ENCODE measurements around the gene APP.
"Not testable (repeated sequence)": the region's sequence is repeated elsewhere in the genome, so short reads cannot be mapped to it uniquely, and the experiment has no call there.

Gene APP

GRCh38 chr21:26096494-26097371 is 73.8 kb downstream of the APP start:
- no peak for DNase-seq

GRCh38 chr21:26095131-26095530 is 75.4 kb downstream of the APP start:
- DNase-seq, result no peak

GRCh38 chr21:26093122-26093521 is 77.4 kb downstream of the APP start:
- DNase-seq, result no peak

GRCh38 chr21:26091480-26092018 is 79.0 kb downstream of the APP start:
- DNase-seq, result no peak

GRCh38 chr21:26089730-26090129 is 80.8 kb downstream of the APP start:
- no peak for DNase-seq

- DNase-seq, result no peak
Measured at GRCh38 chr21:26087223-26087918, 83.2 kb downstream of the APP start.

- DNase-seq, result no peak
Measured at GRCh38 chr21:26085882-26086281, 84.7 kb downstream of the APP start.

GRCh38 chr21:26085127-26085526 is 85.4 kb downstream of the APP start:
- no peak for DNase-seq

- no peak for DNase-seq
Measured at GRCh38 chr21:26082549-26082948, 88.0 kb downstream of the APP start.

GRCh38 chr21:26081175-26081760 is 89.3 kb downstream of the APP start:
- DNase-seq, result not testable (repeated sequence)

- DNase-seq, result no peak
Measured at GRCh38 chr21:26080211-26080610, 90.4 kb downstream of the APP start.

- no peak for DNase-seq
Measured at GRCh38 chr21:26079366-26079765, 91.2 kb downstream of the APP start.

GRCh38 chr21:26077521-26077920 is 93.0 kb downstream of the APP start:
- no peak for DNase-seq

- DNase-seq, result no peak
Measured at GRCh38 chr21:26072666-26073615, 97.6 kb downstream of the APP start.

GRCh38 chr21:26070822-26071425 is 99.6 kb downstream of the APP start:
- peak; percentile 2 to 7 for DNase-seq

- DNase-seq, result no peak
Measured at GRCh38 chr21:26070121-26070520, 100.4 kb downstream of the APP start.

- DNase-seq, result no peak
Measured at GRCh38 chr21:26068776-26069175, 101.8 kb downstream of the APP start.

GRCh38 chr21:26067836-26068594 is 102.6 kb downstream of the APP start:
- DNase-seq, result no peak

- no peak for DNase-seq
Measured at GRCh38 chr21:26064506-26064905, 106.1 kb downstream of the APP start.

GRCh38 chr21:26061437-26061836 is 109.1 kb downstream of the APP start:
- DNase-seq, result no peak

Measured in stimulated activated CD4-positive, alpha-beta T cell treated with anti-CD3 and anti-CD28 coated beads, Interleukin-4, amount 100 ng/mL, for 4 hours (primary cell).